AG04450 (cell line): ENCODE results near the gene DYNLT2B. TPM values are rescaled to one million over a fixed set of nuclear protein-coding genes. Genes with fewer than 3 reads are reported as not detected.
A peak's percentile ranks its signal among the peaks of the same experiment; 100 is the strongest.
"Not testable (repeated sequence)": the region's sequence is repeated elsewhere in the genome, so short reads cannot be mapped to it uniquely, and the experiment has no call there.

ENCODE experiments used
- CTCF ChIA-PET: fragments of 300-600, 350-600 bp; formaldehyde crosslinking; extraction: SDS; loops from one replicate; lab custom pipeline; 2022; ENCODE audit warnings: antibody characterized with exemption, inconsistent platforms; lab: Charles Lee
- POLR2A ChIA-PET: fragments of 350-600 bp; formaldehyde crosslinking; extraction: SDS; loops from one replicate; lab custom pipeline; 2021; ENCODE audit warnings: antibody characterized with exemption, inconsistent platforms; lab: Yijun Ruan, JAX
- DNase-seq: peaks from one replicate; pipeline ENCODE4 v3.0.0-alpha.2; 2011; ENCODE audit warnings: low read depth, low spot score
- H3K27ac ChIP-seq: one replicate; pipeline ENCODE4 v1.5.1; 2012; ENCODE audit warnings: low read depth, low read length, control low read depth
- H3K27me3 ChIP-seq: one replicate; pipeline ENCODE4 v1.6.0; 2012; ENCODE audit warnings: low read length; ENCODE audit not compliant: control insufficient read depth, insufficient read depth
- H3K4me3 ChIP-seq: 2 replicates; pipeline ENCODE4 v1.5.1; 2011; ENCODE audit warnings: mild to moderate bottlenecking, low read depth, low read length, control low read depth
- H3K9me3 ChIP-seq: 2 replicates; pipeline ENCODE4 v1.5.1; 2012; ENCODE audit warnings: low read length; ENCODE audit not compliant: control insufficient read depth, insufficient read depth
- CTCF ChIP-seq: IDR thresholded peaks from 2 replicates; pipeline ENCODE4 v1.5.1; 2011; ENCODE audit warnings: low read depth, low read length, control low read depth, inconsistent platforms
- polyA minus RNA-seq: library from RNA; depleted of rRNA, polyadenylated mRNA; stranded (reverse); fragments of >200 nt; gene quantifications from 2 replicates; pipeline ENCODE4 v1.2.3, GENCODE V29; 2011; rRNA and poly(A)+ RNA removed
- polyA plus RNA-seq: library from polyadenylated mRNA; depleted of rRNA; stranded (reverse); fragments of >200 nt; gene quantifications from 2 replicates; pipeline ENCODE4 v1.2.3, GENCODE V29; 2011; rRNA removed

The DYNLT2B gene
- polyA plus RNA-seq (7.9 and 9.8 TPM in 2 replicates), polyA minus RNA-seq (1.5 and 1.6 TPM in 2 replicates)

- no peak; the same call in 1 of the 2 replicates for TF ChIP-seq CTCF
- Histone ChIP-seq H3K9me3 (no peaks in the 10 kb centered on the region; the same call in 1 of the 2 replicates), H3K27ac (peak within 1 kb of the TSS; percentile 82), H3K27me3 (no peaks in the 10 kb centered on the region), H3K4me3 (peak within 1 kb of the TSS; percentile 86)
- DNase-seq: peak; percentile 60
- POLR2A ChIA-PET: interaction anchor here (0.6 to 1.0 kb wide), 5 partner anchors 8 to 241 kb away, joined by 3 to 9 read pairs (median 4); partner anchors contain the start of gene UBXN7
- CTCF ChIA-PET: no interaction called here
Measured at GRCh38 chr3:196317687-196318467, at the start of gene DYNLT2B. Gene DYNLT2B (minus strand): TSS chr3:196318240. CDS start chr3:196318152, 88 bp downstream.

- no peak for TF ChIP-seq CTCF
- CTCF ChIA-PET: interaction anchor here (1.4 kb wide), 1 partner anchor 163 kb away, joined by 6 read pairs; no protein-coding TSS in a partner anchor
- Histone ChIP-seq H3K27me3 (no peaks in the 10 kb centered on the region), H3K27ac (no peak overlapping the region), H3K4me3 (no peak overlapping the region), H3K9me3 (no peaks in the 10 kb centered on the region)
- DNase-seq: no peak
- POLR2A ChIA-PET: no interaction called here
Measured at GRCh38 chr3:196365736-196366135, 47.7 kb upstream of the DYNLT2B start.

DNA sequence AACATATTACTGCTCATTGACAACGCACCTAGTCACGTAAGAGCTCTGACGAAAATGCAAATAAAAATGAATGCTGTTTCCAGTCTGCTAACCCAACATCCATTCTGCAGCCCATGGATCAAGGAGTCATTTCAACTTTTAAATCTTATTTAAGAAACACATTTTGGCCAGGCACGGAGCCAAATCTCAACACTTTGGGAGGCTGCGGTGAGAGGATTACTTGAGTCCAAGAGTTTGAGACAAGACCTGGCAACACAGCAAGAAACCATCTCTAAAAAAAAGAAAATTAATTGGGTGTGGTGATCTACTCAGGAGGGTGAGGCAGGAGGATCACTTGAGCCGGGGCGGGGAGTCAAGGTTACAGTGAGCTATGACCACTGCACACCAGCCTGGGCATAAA, 42.5 kb upstream of the DYNLT2B start:
- ChIA-PET CTCF (no interaction called here), POLR2A (no interaction called here)
- Histone ChIP-seq H3K9me3 (no peaks in the 10 kb centered on the region), H3K4me3 (no peak overlapping the region), H3K27ac (no peak overlapping the region), H3K27me3 (no peaks in the 10 kb centered on the region)
- no peak for DNase-seq
- TF ChIP-seq CTCF: no peak

GRCh38 chr3:196358540-196358939, 40.5 kb upstream of the DYNLT2B start:
- CTCF ChIA-PET, H3K4me3 ChIP-seq, POLR2A ChIA-PET, H3K9me3 ChIP-seq, H3K27me3 ChIP-seq, H3K27ac ChIP-seq, DNase-seq: not testable (repeated sequence)

GRCh38 chr3:196357905-196358304, 39.9 kb upstream of the DYNLT2B start:
- no peak overlapping the region for H3K4me3 ChIP-seq
- no peak overlapping the region for H3K27ac ChIP-seq
- no peak for DNase-seq
- H3K9me3 ChIP-seq: no peaks in the 10 kb centered on the region
- no peak for TF ChIP-seq CTCF
- ChIA-PET CTCF (no interaction called here), POLR2A (no interaction called here)
- H3K27me3 ChIP-seq: no peaks in the 10 kb centered on the region
